GM12878 (cell line): Measurements from ENCODE around the gene TMC2. TPM values are rescaled to one million over a fixed set of nuclear protein-coding genes. Genes with fewer than 3 reads are reported as not detected.

Experiments used
- ATAC-seq: fragments of 200-7000 bp; cut with Tn5 transposase; 3 replicates; pipeline ENCODE4 v1.9.1; 2020; ENCODE audit warnings: mild to moderate bottlenecking, moderate library complexity
- BruUV-seq: library from RNA; stranded (reverse); fragments of 400-500 nt; replicated peaks from 2 replicates; lab custom pipeline; 2021; lab: Mats Ljungman, UMichigan
- CTCF ChIA-PET: fragments of 300-600 bp; sonication (Branson Sonifier 250); formaldehyde crosslinking; extraction: SDS; loops from one replicate; lab custom pipeline; 2021; ENCODE audit warnings: inconsistent platforms; lab: Yijun Ruan, JAX
- POLR2A ChIA-PET: fragments of 350-600 bp; formaldehyde crosslinking; extraction: SDS; loops from one replicate; lab custom pipeline; 2021; ENCODE audit warnings: inconsistent platforms; lab: Charles Lee
- RAD21 ChIA-PET: fragments of 300-600 bp; sonication (Branson Sonifier 250); formaldehyde crosslinking; loops from one replicate; lab custom pipeline; 2023; ENCODE audit warnings: antibody characterized with exemption; ENCODE audit not compliant: unreplicated experiment; lab: Charles Lee
- SMC1A ChIA-PET: fragments of 300-600 bp; sonication (Branson Sonifier 250); formaldehyde crosslinking; loops from one replicate; lab custom pipeline; 2023; ENCODE audit not compliant: unreplicated experiment, uncharacterized antibody; lab: Charles Lee
- DNase-seq: peaks from one replicate; pipeline ENCODE4 v3.0.0-alpha.2; 2011; ENCODE audit warnings: low read depth, low spot score
- FAIRE-seq: peaks from 3 replicates; lab custom pipeline; 2011; peaks lifted over from hg19 to GRCh38; lab: Jason Lieb, UNC
- H2AFZ ChIP-seq: 2 replicates; pipeline ENCODE4 v1.6.0; 2011; ENCODE audit warnings: low read depth, low read length, control low read depth; ENCODE audit not compliant: control insufficient read depth
- H3K27ac ChIP-seq: 2 replicates; pipeline ENCODE4 v1.5.1; 2011; ENCODE audit warnings: control low read depth; ENCODE audit not compliant: control insufficient read depth, insufficient read depth
- H3K27me3 ChIP-seq, 2 experiments: replicated peaks in 1 of 2; 2 replicates each; pipeline versions ENCODE4 v1.6.0 to v1.6.1; 2011; ENCODE audit warnings: low read length in 1 of 2; ENCODE audit not compliant: control insufficient read depth in 2 of 2, insufficient read depth in 2 of 2
- H3K36me3 ChIP-seq, 2 experiments: 2 replicates each; pipeline ENCODE4 v1.5.1; 2011; ENCODE audit warnings: low read length in 1 of 2; ENCODE audit not compliant: control insufficient read depth in 2 of 2, insufficient read depth in 2 of 2
- H3K4me1 ChIP-seq: 2 replicates; pipeline ENCODE4 v1.6.1; 2011; ENCODE audit warnings: mild to moderate bottlenecking, low read length, moderate library complexity, mixed read lengths; ENCODE audit not compliant: control insufficient read depth, insufficient read depth
- H3K4me2 ChIP-seq: 2 replicates; pipeline ENCODE4 v1.6.0; 2011; ENCODE audit warnings: control low read depth; ENCODE audit not compliant: control insufficient read depth, insufficient read depth
- H3K4me3 ChIP-seq: fragments of 200-600 bp; sonication (generic); 2 replicates; pipeline ENCODE4 v1.5.1; 2016
- H3K79me2 ChIP-seq: 2 replicates; pipeline ENCODE4 v1.6.0; 2011; ENCODE audit warnings: low read length; ENCODE audit not compliant: control insufficient read depth, insufficient read depth
- H3K9ac ChIP-seq: 2 replicates; pipeline ENCODE4 v1.8.0; 2011; ENCODE audit warnings: low read length, control low read depth, mixed read lengths; ENCODE audit not compliant: control insufficient read depth, insufficient read depth
- H3K9me3 ChIP-seq: replicated peaks from 3 replicates; pipeline ENCODE4 v1.5.1; 2011; ENCODE audit warnings: mild to moderate bottlenecking, low read length; ENCODE audit not compliant: control insufficient read depth, insufficient read depth
- H4K20me1 ChIP-seq: 2 replicates; pipeline ENCODE4 v1.6.0; 2011; ENCODE audit not compliant: control insufficient read depth, insufficient read depth
- ASH2L ChIP-seq: fragments of 300-600, 200-600 bp; sonication (generic); IDR thresholded peaks from 2 replicates; pipeline ENCODE4 v1.6.1; 2017; ENCODE audit warnings: low read depth, mild to moderate bottlenecking, borderline replicate concordance
- BACH1 ChIP-seq: fragments of 450-650 bp; IDR thresholded peaks from 2 replicates; pipeline ENCODE4 v1.6.1; 2017; ENCODE audit warnings: mild to moderate bottlenecking, borderline replicate concordance
- IRF3 ChIP-seq: fragments of 450-650 bp; IDR thresholded peaks from 2 replicates; pipeline ENCODE4 v1.6.1; 2014; ENCODE audit warnings: mild to moderate bottlenecking
- JUND ChIP-seq: IDR thresholded peaks from 2 replicates; pipeline ENCODE4 v1.6.1; 2012; ENCODE audit warnings: low read depth, mild to moderate bottlenecking, low read length, improper control_type of control experiment, moderate library complexity
- POLR2A ChIP-seq: IDR thresholded peaks from 2 replicates; pipeline ENCODE4 v1.6.1; 2011; ENCODE audit warnings: low read depth, mild to moderate bottlenecking, low read length
- RAD21 ChIP-seq: IDR thresholded peaks from 2 replicates; pipeline ENCODE4 v1.6.1; 2011; ENCODE audit warnings: mild to moderate bottlenecking, low read depth, low read length, moderate library complexity; ENCODE audit not compliant: insufficient read depth
- TCF3 ChIP-seq: IDR thresholded peaks from 2 replicates; pipeline ENCODE4 v1.6.1; 2012; ENCODE audit warnings: low read depth, mild to moderate bottlenecking, low read length, borderline replicate concordance; ENCODE audit not compliant: insufficient read depth
- ZNF207 ChIP-seq: fragments of 450-650 bp; IDR thresholded peaks from 2 replicates; pipeline ENCODE4 v1.6.1; 2014; ENCODE audit warnings: antibody characterized with exemption, mild to moderate bottlenecking, borderline replicate concordance
- WGBS: methylation state at CpG from one replicate; pipeline ENCODE4 v1.1.6; 2016; ENCODE audit warnings: low lambda C conversion rate; ENCODE audit not compliant: insufficient replicate concordance, insufficient coverage; ENCODE audit errors: missing lambda C conversion rate; 5-methylcytosine and 5-hydroxymethylcytosine counted together
- in situ Hi-C: fragments of 300-500 bp; cut with MboI; formaldehyde crosslinking; loops from 9 replicates; pipeline ENCODE4 v1.14.3; 2018; ENCODE audit warnings: mixed read lengths
- intact Hi-C: fragments of 100-400 bp; cut with micrococcal nuclease; formaldehyde crosslinking; loops from one replicate; pipeline ENCODE4 v1.14.2; 2022; ENCODE audit not compliant: unreplicated experiment
- polyA plus RNA-seq, 11 experiments: library from polyadenylated mRNA; depleted of rRNA in 4 of 11; unstranded in 6 of 11; stranded (reverse) in 5 of 11; fragments of >200 nt; fragmentation: Nextera tagmentation in 4 of 11; fragmentation: Illumina TruSeq in 1 of 11; extraction: Ambion mirVana in 4 of 11; extraction: Trizol in 1 of 11; gene quantifications; 1 replicate in 1 of 11; 2 replicates in 10 of 11; pipeline versions ENCODE4 v1.2.1 to v1.2.3, GENCODE V29; 2011 to 2016; ENCODE audit warnings: inconsistent platforms in 2 of 11, missing spikeins in 2 of 11, low read depth in 1 of 11
- total RNA-seq, 4 experiments: library from RNA; depleted of rRNA in 3 of 4; stranded (reverse); fragments of >200 nt in 3 of 4; fragmentation: Illumina TruSeq in 1 of 4; extraction: Trizol in 1 of 4; gene quantifications; 2 replicates each; pipeline versions ENCODE4 v1.2.1 to v1.2.3, GENCODE V29; 2013 to 2021

The TMC2 gene
- total and polyA plus RNA-seq, 10 of the 15 experiments (the other 5 are each of a cell fraction or from before 2014, with no cell fraction given) = 0.08 TPM; not detected in 9

- TF ChIP-seq IRF3 = no peak
- TF ChIP-seq JUND = no peak
- TF ChIP-seq TCF3 = no peak
Observed at GRCh38 chr20:2559279-2559626, 22.9 kb downstream of the TMC2 start (continued).

- H3K4me3 ChIP-seq = no peak overlapping the region
- in situ Hi-C loops = no loop called here
- DNase-seq = no peak
- H3K4me2 ChIP-seq = no peak overlapping the region
- H4K20me1 ChIP-seq = no peaks in the 10 kb centered on the region
- CTCF ChIA-PET = no interaction called here
- RAD21 ChIA-PET = no interaction called here
- ATAC-seq = no peak
- H3K9ac ChIP-seq = no peak overlapping the region
- WGBS = 9% methylated on average over 5 of the region's 5 CpGs
- no TSS peak for BruUV-seq
- no peak for TF ChIP-seq POLR2A
- no peak for TF ChIP-seq ASH2L
- no peak for TF ChIP-seq BACH1
- TF ChIP-seq ZNF207 = no peak
- no peak for TF ChIP-seq RAD21
- no peak overlapping the region for H3K27ac ChIP-seq
- no peaks in the 10 kb centered on the region for H3K36me3 ChIP-seq
- peaks cover 9 to 12% of the 10 kb centered on the region in 2 experiments for H3K27me3 ChIP-seq
- no peaks in the 10 kb centered on the region for H3K9me3 ChIP-seq
- POLR2A ChIA-PET = no interaction called here
- SMC1A ChIA-PET = no interaction called here
- no peak overlapping the region for H2AFZ ChIP-seq
- H3K79me2 ChIP-seq = no peaks in the 10 kb centered on the region
- intact Hi-C loops = no loop called here
- no peak for FAIRE-seq
- no peaks in the 10 kb centered on the region for H3K4me1 ChIP-seq
Observed at GRCh38 chr20:2559651-2560050, 23.3 kb downstream of the TMC2 start.
